Progenitor cell of endocrine pancreas (in vitro differentiated cells): Measurements from ENCODE around the gene ADAM8. TPM values are rescaled to one million over a fixed set of nuclear protein-coding genes. Genes with fewer than 3 reads are reported as not detected.

Experiments used
- microRNA-seq: library from miRNA; unstranded; fragments of <30 nt; microRNA quantifications from one replicate; pipeline ENCODE4 v1.1.0, GENCODE V29; 2020; ENCODE audit warnings: borderline number of aligned reads; ENCODE audit not compliant: unreplicated experiment
- total RNA-seq: library from RNA; stranded (reverse); gene quantifications from 2 replicates; pipeline ENCODE4 v1.2.1, GENCODE V29; 2021

ADAM8 gene
- total RNA-seq, 1 donor from 2014 or later: 16.3 TPM

Small RNA genes within 50 kb of the gene (microRNA-seq; reads per million reads assigned to microRNA genes)
- gene MIR202: not detected

Other genes with a start within 250 kb of the ADAM8 start
- gene ADGRA1, start 188.9 kb downstream of the ADAM8 start, total RNA-seq: 1.1 and 1.2 TPM in 2 replicates
- gene KNDC1, start 116.6 kb downstream of the ADAM8 start, total RNA-seq: 11.0 and 14.2 TPM in 2 replicates
- not detected in 2 replicates for gene UTF1, start 46.7 kb downstream of the ADAM8 start, total RNA-seq
- 1.2 TPM in 2 replicates for gene VENTX, start 39.0 kb downstream of the ADAM8 start, total RNA-seq
- gene TUBGCP2, start 32.0 kb upstream of the ADAM8 start, total RNA-seq: 63.2 and 77.0 TPM in 2 replicates
- 54.2 and 56.8 TPM in 2 replicates for gene ZNF511, start 32.0 kb upstream of the ADAM8 start, total RNA-seq
- gene CALY, start 60.0 kb upstream of the ADAM8 start, total RNA-seq: 2.3 and 2.5 TPM in 2 replicates
- gene PRAP1, start 70.5 kb upstream of the ADAM8 start, total RNA-seq: 0.62 TPM in 1 of 2 replicates, not detected in the other
- gene FUOM, start 81.2 kb upstream of the ADAM8 start, total RNA-seq: 14.7 and 16.2 TPM in 2 replicates
- 89.7 and 91.4 TPM in 2 replicates for gene ECHS1, start 96.5 kb upstream of the ADAM8 start, total RNA-seq
- 11.9 and 14.1 TPM in 2 replicates for gene PAOX, start 102.4 kb upstream of the ADAM8 start, total RNA-seq
- 137 and 139 TPM in 2 replicates for gene MTG1, start 117.3 kb upstream of the ADAM8 start, total RNA-seq
- gene SPRN, start 147.8 kb upstream of the ADAM8 start, total RNA-seq: 0.12 TPM in 1 of 2 replicates, not detected in the other
- gene SCART1, start 177.1 kb upstream of the ADAM8 start, total RNA-seq: 1.7 and 3.0 TPM in 2 replicates